Measurements from ENCODE around the gene ARL8A.

DNA sequence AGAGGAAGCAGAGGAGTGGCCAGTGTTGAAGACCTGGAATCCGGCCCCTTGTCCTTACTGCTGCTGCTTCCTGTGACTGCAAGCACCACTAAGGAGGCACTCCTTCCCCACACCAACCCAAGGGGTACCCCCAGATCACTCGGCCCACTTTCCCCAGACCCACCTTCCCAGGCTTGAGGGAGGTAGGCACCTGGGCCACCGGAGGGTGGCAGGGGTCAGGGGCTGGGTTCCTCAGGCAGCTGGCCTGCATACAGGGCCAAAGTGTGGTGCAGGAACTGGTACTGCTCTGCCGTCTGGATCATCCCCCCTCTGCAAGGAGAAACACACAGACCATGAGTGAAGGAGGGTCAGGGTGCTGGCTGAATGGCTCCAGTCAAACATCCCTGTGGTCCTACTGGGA lies 3.9 kb upstream of the ARL8A start:
- TF ChIP-seq, protein P1, sequence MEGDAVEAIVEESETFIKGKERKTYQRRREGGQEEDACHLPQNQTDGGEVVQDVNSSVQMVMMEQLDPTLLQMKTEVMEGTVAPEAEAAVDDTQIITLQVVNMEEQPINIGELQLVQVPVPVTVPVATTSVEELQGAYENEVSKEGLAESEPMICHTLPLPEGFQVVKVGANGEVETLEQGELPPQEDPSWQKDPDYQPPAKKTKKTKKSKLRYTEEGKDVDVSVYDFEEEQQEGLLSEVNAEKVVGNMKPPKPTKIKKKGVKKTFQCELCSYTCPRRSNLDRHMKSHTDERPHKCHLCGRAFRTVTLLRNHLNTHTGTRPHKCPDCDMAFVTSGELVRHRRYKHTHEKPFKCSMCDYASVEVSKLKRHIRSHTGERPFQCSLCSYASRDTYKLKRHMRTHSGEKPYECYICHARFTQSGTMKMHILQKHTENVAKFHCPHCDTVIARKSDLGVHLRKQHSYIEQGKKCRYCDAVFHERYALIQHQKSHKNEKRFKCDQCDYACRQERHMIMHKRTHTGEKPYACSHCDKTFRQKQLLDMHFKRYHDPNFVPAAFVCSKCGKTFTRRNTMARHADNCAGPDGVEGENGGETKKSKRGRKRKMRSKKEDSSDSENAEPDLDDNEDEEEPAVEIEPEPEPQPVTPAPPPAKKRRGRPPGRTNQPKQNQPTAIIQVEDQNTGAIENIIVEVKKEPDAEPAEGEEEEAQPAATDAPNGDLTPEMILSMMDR (IDR thresholded peaks at IDR 0.05; ENCODE audit: low read length): no peak
- no peak for TF ChIP-seq EZH2 (optimal IDR thresholded peaks at IDR 0.05; ENCODE audit: low read depth, low read length)
